T1000 (cell line): ENCODE results near the gene IGFBP6.
"Not testable (repeated sequence)": the region's sequence is repeated elsewhere in the genome, so short reads cannot be mapped to it uniquely, and the experiment has no call there.

Source experiments
- DNase-seq: peaks from one replicate; lab custom pipeline; 2025; ENCODE audit warnings: mixed read lengths; lab: John Stamatoyannopoulos, UW

The IGFBP6 gene

DNA sequence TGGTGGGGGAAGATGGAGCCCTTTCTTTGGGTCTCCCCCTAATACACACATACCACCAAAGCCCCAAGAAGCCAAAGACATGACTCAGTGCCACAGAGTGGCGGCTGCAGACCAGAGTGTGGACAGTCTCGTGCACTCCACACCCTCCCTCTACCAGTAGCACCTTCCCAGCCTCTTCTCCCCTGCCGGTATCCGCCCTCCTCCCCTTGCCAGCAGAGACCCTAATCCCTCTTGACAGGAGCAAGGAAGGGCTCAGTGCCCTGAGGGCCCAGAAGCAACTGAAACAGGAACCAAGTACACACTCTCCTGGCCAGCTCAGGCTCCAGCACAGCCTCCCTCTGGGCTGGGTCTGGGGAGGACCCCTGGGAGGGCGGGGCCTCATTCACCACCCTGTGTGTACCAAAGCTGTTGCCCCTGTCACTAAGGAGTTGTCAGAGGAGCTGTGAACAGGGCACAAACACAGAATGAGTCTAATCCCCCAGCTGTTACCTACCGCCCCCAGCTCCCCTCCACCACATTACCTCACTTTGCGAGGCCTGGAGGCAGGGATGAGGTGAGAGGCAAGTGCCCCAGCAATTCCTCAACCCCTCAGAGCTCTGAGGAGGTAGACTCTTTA, 26.5 kb upstream of the IGFBP6 start:
- DNase-seq: no peak

DNA sequence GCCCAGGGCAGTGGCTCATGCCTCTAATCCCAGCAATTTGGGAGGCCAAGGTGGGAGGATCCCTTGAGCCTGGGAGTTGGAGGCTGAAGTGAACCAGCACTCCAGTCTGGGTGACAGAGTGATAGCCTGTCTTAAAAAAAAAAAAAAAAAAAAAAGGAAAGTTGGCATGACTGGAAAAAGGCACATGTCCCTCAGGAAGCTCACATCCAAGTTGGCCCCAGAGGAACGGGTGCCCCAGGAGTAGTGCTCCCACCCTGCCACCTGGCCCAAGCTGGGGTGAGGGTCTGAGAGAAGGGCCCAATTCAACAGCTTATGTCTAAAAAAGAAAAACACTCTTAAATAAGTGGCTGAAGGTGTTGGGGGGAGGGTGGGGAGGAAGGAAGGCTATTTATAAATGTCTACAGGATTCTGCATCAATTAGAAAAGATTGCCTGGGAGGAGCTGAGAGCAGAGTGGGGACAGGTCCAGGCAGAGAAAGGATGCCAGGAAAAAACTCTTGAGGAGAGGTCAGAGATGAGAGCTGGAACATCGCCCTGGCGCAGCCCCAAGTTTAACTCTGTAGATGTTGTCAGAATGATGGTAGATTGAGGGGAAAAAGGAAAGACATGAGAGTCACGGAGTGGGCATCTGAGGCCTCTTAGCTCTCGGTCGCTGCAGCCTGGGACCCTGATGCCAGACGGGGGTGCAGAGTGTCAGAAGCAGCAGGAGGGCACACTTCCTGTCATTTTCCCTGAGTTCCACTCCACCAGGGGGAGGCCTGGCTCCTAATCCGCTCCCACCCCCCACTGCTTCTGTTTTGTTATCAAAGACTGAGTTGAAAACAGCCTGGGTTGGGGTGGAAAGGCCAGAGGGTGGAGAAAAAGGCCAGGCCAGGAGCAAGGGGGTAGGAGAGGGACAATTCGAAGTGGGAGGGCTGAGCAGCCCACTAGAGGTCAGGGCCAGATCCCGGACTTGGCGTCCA, 25.6 kb upstream of the IGFBP6 start:
- DNase-seq: no peak

DNA sequence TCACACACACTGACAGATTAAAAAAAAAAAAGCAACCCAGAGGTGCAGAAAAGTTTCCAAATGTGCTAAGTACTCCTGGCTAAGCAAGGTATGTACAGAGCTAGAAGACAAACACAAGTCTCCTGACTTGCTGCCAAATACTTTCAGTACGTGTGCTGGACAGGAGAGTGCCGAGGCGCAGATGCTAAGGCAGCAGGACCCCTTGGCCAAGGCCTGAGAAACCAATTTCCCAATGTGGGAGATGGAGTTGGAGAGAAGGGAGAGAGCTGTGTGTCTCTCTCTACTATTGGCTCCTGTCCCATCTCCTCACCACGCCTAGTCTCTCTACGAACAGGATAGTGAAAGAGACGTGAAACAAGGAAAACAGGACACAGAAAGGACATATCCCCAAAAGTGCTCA, 23.6 kb upstream of the IGFBP6 start:
- DNase-seq: no peak

DNA sequence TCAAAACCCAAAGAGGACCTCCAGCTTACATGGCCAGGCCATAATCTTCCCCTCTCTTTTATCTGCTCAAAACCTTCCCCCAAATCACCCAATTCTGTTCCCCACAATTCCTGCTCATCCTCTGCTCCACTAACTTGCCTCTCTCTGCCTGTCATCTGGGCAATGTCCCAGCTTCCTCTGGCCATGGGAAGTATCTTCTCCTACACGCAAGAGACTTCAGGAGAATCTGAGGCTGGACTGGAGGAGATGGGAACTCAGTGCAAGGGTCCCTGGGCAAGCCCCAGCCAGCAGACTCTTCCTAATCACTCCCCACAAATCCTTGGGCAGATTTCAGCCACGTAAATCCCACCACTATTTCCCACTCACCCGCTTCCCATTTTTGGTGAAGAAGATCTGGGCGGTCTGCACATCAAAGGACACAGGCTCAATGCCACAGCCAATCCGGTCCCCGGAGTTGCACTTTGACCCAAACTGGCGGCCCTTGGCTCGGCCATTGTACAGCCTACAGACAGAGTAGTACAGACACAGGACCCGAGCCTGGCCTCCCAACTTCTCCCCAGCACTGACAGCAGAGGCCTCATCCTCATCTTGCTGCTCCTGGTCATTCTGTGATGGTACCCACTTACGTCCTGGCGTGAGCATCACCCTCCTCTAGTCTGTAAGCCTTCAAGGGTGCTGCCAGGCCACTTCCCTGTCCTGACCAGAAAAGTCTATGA, 23.0 kb upstream of the IGFBP6 start:
- no peak for DNase-seq

DNA sequence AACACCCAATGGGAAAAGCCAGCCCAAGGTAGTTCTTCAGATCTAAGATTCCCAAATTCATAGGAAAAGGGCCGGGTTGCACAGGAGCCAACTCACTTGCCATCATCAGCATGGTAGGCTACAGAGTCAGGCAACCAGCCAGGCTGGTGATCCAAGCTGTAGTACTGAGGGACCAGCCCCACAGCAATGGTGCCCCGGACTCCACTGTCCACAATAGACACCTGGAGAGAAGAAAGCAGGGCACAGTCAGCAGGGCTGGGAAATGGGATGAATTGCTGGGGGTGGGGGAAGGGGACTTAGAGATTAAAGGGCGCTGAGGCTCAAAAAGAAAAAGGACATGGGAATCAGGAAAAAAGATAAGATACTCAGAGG, 22.5 kb upstream of the IGFBP6 start:
- DNase-seq: no peak

DNA sequence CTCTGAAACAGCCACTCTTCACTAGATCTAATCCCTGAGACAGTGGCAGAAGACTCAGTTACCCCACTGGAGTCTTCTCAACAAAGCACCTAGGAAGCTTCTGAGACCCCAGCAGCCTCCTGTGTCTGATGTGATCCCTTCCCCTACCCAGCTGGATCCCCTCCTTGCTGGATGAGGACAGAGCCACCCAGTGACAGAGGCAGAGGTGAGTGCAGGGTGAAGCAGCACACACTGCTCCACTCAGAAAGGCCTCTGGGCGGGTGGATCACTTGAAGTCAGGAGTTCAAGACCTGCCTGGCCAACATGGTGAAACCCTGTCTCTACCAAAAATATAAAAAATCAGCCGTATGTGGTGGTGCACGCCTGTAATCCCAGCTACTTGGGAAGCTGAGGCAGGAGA, 21.0 kb upstream of the IGFBP6 start:
- no peak for DNase-seq

DNA sequence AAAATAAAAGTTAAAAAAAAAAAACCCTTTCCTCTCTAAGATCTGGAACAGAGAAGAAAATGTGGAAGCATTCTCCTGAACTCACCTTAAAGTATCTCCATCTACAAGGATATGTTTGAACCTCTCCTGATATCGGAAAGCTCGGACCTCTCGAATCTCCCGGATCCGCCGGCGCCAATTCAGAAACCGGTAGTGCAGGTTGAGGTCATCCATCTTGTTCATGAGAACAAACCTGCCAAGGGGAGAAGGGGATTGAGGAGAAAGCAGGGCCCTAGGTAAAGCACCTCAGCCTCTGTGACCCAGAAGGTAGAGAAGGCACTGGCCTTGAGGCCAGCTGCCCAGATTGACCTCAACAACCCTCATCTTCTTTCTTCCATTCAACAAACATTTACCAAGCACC, 20.4 kb upstream of the IGFBP6 start:
- DNase-seq: no peak

DNA sequence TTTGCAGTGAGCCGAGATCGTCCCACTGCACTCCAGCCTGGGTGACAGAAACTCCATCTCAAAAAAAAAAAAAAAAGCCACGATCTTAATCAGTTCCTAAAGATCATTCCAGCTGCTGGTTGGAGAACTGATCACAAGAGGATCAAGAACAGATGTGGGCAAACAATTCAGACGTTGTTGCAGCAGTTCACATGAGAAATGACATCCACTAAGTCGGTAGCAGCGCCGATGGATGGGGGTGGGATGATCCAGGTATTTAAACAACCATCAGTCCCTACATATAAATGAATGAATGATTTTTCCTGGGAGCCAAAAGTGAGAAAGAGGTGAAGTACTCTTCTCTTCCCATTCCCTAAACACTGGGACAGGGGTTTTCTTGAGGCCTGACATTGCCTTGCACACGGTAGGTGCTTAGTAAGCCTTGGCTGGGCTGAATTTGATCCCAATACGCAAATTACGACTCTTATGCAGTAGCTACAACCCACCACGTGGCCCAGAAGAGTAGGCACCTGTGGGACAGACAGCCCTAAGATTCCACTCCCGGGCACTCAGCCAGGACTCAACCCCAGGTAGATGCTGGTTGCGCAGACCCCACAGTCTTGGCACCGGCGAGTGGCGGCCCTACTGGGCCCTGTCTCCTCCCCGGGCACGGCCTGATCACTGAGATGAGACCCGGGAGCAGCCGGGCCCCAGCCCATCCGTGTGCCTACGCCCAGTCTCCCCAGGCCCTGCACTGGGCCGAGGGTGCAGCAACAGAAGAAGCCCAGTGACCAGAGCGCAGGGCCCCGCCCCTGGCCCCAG, 18.8 kb upstream of the IGFBP6 start:
- DNase-seq: no peak

DNA sequence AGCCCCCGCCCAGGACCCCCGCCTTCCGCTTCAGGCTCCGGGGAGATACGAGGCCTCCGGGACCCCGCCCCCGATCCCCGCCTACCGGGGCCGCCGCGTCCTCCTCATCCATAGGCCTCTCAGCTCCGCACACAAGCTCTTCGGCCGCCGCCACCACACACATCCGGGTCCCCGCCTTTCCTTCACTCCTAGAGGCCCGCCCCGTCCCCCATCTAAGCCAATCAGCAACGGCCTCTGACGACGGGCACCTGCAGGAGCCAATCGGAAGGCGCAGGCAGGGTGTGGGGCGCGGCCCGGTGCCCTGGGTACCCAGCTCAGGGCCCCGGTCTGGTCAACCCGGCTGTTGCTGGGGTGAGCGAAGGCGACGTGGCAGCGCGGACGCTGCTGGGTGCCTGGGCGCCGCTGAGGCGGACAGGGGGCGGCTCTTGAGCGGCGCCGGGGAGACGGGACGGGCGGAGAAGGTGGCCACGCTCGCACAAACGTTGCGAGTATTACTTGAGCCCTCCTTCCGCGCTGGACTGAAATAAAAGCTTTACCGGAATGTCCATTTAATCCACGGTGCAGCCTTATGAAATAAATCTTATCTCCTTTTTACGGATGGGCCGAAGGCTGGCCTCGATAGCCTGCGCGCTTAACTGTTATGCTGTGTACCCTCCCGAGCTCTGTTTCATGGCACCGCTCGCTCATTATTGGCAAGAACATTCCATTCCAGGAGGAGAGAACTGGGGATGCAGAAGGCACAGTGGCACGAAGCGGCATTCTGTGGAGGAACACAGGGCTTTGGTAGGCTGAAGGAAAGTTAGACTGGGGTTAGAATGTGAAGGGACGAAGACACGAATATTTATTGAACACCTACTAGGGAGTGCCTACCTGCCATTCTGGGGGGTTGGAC, 18.0 kb upstream of the IGFBP6 start, which contains the start of gene SPRYD3:
Gene SPRYD3 (minus strand): TSS at position 165 of the 892 bp plus-strand sequence. CDS start 57 bp downstream, at position 108.
- DNase-seq: peak; percentile 98

DNA sequence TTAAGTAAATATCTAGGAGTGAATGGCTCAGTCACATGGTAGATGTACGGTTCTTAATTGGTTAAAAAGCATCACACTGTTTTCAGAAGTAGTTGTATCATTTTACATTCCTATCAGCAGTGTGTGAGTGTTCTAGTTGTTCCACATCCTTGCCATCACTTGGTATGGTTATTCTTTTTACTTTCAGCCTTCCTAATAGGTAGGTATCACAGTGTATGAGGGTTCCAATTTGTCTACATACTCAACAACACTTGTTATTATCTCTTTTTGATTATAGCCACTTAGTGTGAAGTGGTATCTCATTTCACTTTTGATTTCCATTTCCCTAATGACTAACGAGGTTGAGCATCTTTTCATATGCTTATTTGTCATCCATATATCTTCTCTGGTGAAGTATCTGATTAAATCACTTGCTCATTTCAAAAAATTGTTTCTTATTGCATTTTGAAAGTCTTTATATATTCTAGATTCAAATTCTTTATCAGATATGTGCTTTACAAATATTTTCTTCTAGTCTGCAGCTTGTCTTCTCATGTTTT, 14.8 kb upstream of the IGFBP6 start:
- no peak for DNase-seq

DNA sequence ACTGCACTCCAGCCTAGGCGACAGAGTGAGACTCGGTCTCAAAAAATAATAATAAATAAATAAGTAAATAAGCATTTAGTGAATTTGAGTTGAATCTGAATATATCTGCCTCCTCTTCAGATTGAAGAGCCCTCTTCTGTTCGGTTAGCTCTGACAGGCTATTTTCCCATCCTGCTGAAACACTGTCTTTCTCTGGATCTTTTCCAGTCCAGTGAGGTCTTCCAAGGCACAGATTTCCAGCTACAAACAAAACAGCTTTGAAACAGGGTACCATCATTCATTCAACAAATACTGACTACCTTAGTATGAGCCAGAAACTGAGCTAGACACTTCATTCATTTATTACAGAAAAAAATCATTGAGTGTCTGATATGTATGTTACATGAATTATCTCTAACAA, 11.1 kb upstream of the IGFBP6 start:
- DNase-seq: no peak

DNA sequence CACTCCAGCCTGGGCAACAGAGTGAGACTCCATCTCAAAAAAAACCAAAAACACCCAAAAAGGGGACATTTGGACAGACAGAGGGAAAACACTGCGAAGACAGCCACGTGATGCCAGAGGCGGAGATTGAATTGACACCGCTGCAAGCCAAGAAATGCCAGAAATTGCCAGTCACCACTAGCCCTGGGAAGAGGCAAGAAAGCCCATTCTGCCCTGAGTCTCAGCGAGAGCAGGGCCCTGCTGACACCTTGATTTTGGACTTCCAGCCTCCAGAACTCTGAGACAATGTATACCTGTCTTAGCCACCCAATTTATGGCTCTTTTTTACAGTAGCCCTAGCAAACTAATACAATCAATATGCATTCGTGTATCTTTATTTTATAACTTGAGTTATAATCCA, 7.4 kb upstream of the IGFBP6 start:
- no peak for DNase-seq

DNA sequence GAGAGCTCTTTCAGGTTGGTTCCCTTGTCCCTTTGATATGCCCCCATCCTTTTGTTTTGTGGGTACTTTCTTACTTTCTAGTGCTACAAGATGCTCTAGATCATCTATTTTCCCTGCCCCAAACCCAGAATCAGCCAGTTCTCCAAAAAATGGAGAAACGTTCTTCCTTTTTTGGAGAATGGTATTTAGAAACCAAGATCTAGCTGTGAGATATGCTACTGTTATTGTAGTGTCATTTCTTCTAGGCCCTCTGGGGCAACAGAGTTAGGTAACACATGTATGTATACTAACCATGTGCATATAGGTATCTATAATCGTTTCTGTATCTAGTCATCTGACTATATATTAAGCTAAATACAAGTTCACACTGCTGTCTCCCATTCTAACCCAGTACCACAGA, 6.9 kb upstream of the IGFBP6 start:
- DNase-seq: no peak

DNA sequence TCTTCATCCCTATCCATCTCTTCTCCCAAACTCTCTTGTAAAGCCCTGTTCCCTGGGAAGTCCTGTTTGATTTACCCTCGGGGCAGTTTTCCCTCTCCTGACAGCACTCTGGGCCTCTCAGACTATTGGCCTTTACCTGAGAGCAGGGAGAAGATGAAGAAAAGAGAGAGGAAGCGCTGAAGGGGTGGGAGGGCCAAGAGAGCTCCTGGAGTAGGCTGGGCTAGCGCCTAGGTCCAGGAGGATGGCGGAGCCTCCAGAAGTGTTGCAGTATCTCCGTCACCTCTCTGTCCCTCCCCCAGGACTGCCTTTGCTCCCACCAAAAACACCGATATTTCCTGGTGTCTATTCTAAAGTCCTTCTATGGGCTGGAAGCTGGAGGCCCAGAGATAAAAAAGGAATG, 5.7 kb upstream of the IGFBP6 start:
- no peak for DNase-seq

DNA sequence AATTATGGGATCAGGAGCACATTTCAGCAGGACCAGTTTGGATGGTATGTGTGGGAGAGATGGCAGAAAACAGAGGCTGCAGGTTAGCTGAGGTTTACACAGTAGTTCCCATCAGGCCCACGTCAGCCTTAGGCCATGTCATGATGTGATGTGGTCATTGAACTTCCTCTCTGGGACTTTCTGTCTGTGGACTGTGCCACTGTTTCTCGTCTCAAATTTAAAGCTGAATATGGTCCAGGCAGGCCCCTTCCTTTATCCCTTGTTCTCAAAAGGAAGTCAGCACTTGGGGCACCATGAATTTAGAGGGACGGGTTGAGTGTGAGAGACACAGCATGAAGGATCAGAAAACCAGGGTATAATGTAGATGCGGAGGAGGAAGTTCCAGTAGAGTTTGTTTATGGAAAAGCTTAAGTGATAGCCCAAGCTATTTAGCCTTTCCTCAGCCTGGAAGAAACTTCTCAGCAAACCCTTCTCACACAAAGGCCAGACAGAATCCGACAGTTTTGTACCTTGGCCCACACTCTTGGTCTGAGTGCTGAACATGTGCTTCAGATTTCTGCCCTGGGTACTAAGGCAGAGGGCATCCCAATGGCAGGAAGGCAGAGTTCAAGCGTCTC, 3.6 kb upstream of the IGFBP6 start:
- no peak for DNase-seq

DNA sequence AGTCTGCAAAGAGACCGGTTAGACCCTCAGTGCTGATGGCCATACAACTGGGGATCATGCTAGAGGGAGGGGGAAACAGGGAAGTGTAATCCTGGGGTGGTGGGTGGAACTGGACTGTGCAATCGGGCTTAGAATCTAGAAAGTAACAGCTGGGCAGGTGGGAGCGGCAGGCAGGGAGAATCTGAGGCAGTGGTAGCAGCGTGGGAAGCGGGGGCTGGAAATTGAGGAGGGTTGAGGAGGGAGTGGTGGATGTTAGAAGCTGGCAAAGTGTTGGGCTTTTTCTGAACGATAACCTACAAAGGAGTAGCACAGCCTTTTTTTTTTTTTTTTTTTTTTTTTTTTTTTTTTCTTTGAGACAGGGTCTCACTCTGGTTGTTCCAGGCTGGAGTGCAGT, 3.1 kb upstream of the IGFBP6 start:
- no peak for DNase-seq

DNA sequence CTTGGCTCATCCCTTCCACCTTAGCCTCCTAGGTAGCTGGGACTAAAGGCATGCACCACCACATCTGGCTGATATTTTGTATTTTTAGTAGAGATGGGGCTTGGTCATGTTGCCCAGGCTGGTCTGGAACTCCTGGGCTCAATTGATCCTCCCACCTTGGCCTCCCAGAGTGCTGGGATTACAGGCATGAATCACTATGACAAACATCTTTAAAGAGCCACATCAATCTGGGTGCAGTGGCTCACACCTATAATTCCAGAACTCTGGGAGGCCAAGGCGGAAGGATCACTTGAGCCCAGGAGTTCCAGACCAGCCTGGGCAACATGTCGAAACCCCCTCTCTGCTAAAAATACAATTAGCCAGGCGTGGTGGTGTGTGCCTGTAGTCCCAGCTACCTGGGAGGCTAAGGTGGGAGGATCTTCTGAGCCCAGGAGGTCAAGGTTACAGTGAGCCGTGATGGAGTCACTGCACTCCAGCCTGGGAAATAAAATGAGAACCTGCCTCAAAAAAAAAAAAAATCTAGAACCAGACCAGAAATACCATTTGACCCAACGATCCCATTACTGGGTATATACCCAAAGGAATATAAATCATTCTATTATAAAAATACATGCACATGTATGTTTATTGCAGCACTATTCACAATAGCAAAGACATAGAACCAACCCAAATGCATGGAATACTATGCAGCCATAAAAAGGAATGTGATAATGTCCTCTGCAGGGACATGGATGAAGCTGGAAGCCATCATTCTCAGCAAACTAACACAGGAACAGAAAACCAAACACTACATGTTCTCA, 2.5 kb upstream of the IGFBP6 start:
- not testable (repeated sequence) for DNase-seq

DNA sequence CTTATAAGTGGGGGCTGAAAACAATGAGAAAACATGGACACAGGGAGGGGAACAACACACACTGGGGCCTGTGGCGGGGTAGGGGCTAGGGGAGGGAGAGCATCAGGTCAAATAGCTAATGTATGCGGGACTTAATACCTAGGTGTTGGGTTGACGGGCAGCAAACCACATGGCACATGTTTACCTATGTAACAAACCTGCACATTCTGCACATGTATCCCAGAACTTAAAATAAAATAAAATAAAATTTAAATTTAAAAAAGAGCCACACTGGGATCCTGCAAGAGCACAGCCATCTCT, 1.9 kb upstream of the IGFBP6 start:
- DNase-seq: not testable (repeated sequence)

DNA sequence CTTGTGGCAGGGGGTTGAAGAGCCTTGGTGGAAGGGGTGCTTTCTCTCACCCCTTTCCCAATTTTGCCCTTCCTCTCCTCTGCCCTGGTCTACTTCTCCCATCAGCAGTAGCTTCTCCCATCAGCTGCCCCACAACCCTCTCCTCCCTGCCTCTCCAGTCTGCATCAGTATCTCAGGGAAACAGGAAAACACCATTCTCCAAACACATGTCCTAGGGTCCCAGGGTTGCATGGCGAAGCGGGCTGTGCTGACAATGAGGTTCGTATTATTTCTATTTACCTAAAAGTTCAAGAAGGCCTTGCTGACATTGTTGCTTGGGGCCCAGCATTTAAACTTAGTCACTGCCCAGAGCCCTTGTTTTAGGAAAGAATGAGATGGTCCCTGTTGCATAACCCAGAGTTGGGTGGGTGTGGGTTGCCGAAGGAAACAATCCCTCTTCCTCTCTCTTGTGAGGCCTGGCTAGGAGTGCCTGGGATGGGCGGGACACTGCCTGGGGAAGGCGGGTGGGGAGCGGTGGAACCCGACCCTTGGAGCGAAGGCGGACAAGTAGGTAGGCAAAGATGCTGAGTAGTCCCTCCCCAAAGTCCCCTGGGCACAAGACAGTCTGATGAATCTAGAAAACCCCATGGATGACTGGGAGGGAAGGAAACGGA, 1.3 kb upstream of the IGFBP6 start:
- peak; percentile 70 for DNase-seq
